Skin epidermis (tissue), 12 donors: Measurements from ENCODE around the gene CRYGS.
"Not testable (repeated sequence)": the region's sequence is repeated elsewhere in the genome, so short reads cannot be mapped to it uniquely, and the experiment has no call there.

Source experiments
- H3K27ac ChIP-seq, 21 experiments: fragments of 200-600 bp; sonication (generic) in 11 of 21; one replicate each; pipeline ENCODE4 v1.5.0; 2020; ENCODE audit warnings: mild to moderate bottlenecking in 3 of 21, inconsistent platforms in 2 of 21, moderate library complexity in 2 of 21
- H3K4me3 ChIP-seq, 7 experiments: fragments of 200-600 bp; sonication (generic) in 2 of 7; one replicate each; pipeline ENCODE4 v1.5.0; 2020; ENCODE audit warnings: inconsistent platforms in 2 of 7, mild to moderate bottlenecking in 2 of 7, moderate library complexity in 1 of 7

CRYGS gene

GRCh38 chr3:186566772-186567071, 22.5 kb upstream of the CRYGS start:
- Histone ChIP-seq H3K27ac (peak overlapping the region; percentile 63 to 96 (median 91)), H3K4me3 (peak overlapping the region; percentile 58 to 95 (median 85))

- no peak overlapping the region for H3K4me3 ChIP-seq
- no peak overlapping the region for H3K27ac ChIP-seq
Observed at GRCh38 chr3:186564586-186564985, 20.4 kb upstream of the CRYGS start.

DNA sequence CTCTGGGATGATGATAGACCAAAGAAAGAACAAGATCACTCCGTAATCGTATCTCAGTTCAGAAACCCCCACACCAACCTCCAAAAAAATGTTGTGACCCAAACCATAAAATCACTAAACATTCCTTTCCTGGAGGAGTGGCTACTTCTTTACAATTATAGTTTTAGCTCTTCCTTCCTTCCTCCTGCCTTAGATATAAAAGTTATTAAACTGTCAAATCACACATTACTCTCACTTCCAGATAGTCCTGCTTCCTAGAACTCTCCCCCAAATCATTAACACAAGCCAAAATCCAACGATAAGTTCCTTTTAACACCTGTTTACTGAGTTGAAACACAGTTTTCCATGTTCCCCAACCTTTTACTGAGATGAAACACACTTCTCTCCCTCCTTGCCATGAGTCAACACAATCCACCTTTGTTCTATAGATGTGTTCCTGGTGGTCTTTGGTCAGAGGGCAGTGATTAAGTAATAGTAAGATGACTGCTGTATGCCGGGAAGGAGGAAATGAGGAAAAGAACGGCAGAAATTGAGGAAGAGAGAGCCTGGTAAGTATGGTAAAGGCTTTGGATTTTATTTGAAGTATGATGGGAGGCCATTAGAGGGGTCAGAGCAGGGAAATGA, 8.3 kb upstream of the CRYGS start:
- no peak overlapping the region for H3K4me3 ChIP-seq
- no peak overlapping the region for H3K27ac ChIP-seq

GRCh38 chr3:186551387-186551786, 7.2 kb upstream of the CRYGS start:
- no peak overlapping the region for H3K27ac ChIP-seq
- H3K4me3 ChIP-seq: no peak overlapping the region

GRCh38 chr3:186549497-186549896, 5.3 kb upstream of the CRYGS start:
- H3K27ac ChIP-seq: no peak overlapping the region
- H3K4me3 ChIP-seq: no peak overlapping the region

DNA sequence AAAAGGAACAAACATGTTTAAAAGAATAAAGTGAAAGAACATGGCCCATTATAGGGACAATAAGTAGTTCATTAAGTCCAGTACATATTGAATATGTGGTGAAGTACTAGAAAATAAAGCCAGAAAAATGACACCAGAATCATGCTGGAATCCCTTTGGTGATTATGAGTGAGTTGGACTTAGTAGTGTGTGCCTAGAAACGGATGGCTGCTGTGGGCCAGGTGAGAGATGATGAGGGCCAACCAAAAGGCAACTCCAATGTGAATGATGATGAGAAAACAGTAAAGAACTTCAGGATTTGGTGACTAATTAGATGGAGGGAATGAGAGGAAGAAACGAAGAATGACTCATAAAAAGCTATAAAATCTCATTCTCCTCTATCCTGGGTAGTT, 3.3 kb downstream of the CRYGS start:
- Histone ChIP-seq H3K4me3 (no peak overlapping the region), H3K27ac (no peak overlapping the region)

DNA sequence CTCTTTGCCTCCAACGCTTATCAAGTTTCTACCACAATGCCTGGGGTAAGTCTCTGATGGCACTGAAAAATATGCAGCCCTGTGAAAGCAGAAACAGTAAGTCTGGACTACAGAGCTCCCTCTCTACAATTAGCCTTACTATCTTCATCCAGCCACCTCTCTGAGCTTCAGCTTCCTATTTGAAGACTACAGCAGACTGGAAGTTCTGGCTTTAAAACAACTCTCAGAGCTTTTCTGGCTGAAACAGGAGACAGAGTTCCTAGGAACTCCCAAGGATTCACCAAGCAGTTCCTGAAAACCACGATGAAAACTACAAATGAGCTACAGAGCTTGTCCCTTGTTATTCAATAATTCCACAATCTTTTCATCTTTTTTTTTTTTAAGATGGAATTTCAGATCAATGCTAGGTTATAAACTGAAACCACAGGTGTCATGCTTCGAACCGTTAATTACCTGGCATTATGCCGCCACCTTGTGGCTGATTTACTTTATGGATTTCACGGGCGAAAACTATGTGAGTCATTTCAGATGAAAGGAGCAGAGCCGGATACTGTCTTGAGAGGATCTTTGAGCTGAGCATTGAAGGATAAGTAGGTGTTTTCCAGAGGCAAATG, 3.9 kb downstream of the CRYGS start:
- Histone ChIP-seq H3K27ac (no peak overlapping the region), H3K4me3 (no peak overlapping the region)

GRCh38 chr3:186538779-186539178, 5.4 kb downstream of the CRYGS start:
- H3K4me3 ChIP-seq: no peak overlapping the region
- no peak overlapping the region for H3K27ac ChIP-seq

DNA sequence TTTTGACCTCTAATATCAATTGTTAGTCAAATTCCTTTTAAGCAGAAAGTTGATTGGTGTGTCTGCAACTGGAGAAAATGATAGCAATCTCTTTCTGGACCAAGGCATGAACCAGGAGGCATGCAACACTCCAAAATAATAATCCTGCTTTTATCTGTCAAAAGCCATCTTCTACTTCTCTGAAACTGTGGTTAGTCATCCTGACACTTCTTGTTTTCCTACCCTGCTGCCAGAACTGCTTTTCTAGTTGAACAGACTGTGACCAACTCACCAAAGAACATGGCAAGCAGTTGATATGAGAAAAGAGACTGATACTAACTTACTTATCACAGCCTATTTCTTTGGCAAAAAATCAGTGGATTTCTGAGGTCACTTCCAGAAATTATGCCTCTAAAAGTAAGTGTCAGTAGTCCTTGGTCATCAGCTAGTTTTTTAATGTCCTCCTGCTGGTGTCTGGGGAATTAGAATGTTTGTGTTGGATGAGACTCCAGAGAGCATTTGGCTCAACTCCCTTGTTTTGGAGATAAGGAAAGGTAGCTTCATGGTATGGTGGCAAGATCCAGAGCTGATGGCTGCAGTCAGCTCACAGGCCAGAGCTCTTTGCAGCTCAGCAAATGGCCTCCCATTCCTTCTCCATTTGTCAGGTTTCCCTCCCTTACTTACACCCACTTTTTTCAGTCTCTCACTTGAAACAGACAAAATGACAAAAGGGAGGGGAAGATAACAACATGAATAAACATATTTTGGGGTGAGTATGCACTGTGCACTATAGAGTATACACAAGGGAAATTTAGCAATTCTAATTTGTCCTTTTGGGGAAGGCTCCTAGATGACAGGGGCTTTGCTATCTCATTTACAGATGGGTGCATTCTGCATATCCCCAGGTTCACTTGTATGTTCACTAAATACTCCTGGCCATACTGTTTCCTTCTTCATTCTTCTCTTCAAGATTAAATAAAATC, 7.0 kb downstream of the CRYGS start:
- Histone ChIP-seq H3K27ac (no peak overlapping the region), H3K4me3 (no peak overlapping the region)

- H3K27ac ChIP-seq: peak overlapping the region in 1 of 21 experiments; percentile 33
Observed at GRCh38 chr3:186534113-186534669, 10.0 kb downstream of the CRYGS start.

DNA sequence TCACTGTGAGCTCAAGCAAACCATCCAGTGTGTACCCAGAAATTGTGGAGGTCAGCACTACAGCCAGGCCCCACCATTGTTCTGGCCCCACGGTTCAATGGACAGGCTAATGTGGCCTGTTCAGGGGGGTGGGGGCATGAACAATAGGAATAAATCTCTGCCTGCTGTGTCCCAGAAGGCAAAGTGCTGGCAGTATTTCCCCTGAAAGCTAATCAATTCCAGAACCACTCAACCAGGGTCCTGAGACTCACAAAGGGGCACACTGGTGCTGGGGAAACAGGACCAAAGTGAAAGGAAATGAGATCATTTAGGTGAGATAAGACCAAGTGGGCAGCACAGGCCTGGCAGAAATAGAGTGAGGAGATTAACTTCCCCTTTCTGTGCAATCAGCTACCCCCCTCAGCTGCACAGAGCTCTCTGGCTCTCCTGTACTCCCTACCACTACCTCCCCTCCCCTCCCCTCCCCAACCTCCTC, 11.5 kb downstream of the CRYGS start:
- no peak overlapping the region for H3K4me3 ChIP-seq
- H3K27ac ChIP-seq: no peak overlapping the region

More at GRCh38 chr3:186534113-186534669, 10.0 kb downstream of the CRYGS start:
- no peak overlapping the region for H3K4me3 ChIP-seq

DNA sequence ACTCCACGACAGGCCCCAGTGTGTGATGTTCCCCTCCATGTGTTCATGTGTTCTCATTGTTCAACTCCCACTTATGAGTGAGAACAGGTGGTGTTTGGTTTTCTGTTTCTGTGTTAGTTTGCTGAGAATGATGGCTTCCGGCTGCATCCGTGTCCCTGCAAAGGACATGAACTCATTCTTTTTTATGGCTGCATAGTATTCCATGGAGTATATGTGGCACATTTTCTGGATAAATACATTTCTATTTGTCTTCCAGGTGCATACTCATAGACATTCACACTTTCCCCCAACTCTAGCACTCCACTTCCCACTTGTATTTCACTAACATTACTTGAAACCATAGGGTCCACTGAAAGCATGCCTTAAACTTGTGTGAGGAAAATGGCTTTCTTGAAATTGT, 12.5 kb downstream of the CRYGS start:
- not testable (repeated sequence) for H3K27ac ChIP-seq, H3K4me3 ChIP-seq

DNA sequence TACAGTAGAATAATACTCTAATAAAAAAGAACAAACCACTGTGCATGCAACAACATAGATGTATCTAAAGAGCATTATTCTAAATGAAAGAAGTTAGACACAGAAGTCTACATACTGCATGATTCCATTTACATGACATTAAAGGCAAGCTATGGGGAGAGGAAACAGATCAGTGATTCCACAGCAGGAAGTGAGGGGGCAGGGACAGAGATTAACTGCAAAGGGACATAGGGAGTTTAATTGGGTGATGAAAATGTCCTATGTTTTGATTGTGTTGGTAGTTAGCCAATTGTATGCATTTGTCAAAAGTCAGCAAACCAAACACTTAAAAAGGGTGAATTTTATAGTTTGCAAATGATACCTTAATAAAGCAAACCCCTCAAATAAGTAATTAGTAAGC, 13.8 kb downstream of the CRYGS start:
- H3K27ac ChIP-seq: no peak overlapping the region
- H3K4me3 ChIP-seq: no peak overlapping the region

- no peak overlapping the region for H3K4me3 ChIP-seq
- H3K27ac ChIP-seq: no peak overlapping the region
Observed at GRCh38 chr3:186529201-186529999, 14.8 kb downstream of the CRYGS start.

- H3K27ac ChIP-seq: no peak overlapping the region
- no peak overlapping the region for H3K4me3 ChIP-seq
Observed at GRCh38 chr3:186526256-186526606, 17.9 kb downstream of the CRYGS start.

DNA sequence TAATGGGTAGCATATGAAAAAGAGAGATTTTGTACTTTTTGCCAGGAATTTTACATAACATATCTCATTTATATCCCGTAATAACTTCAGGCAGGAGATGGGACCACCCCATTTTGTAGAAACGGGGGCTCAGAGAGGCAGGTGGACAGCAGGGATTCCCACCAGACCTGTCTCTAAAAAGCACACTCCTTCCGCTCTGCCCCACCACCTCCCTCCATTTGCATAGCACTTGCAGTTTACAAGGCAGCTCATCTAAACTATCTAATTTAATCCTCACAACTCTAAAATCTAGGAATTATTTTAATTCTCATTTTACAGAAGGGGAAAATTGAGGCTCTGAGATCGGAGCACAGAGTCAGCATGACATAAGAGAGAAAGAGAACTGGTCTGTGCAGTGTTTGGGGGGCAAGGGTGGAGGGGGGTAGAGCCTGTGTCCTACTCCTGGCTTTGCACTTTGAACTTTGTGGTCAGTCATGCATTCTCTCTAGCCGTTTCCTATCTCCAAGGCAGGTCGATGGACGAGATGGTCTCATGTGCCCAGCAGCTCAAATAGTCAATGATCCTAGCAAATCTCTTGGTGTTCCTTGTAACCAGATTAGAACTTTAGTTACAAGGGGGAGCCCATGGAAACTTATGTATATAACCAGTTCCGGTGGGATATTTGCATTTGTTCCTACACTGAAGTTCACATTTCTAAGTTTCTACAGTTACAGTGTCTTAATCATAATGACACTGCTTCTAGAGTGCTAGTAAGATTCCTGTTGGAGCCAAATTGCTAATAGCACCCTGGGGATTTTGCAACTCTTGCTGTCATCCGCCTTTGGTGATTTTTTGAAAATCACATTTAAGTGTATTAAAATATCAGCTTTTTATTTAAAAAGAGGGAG, 18.6 kb downstream of the CRYGS start:
- no peak overlapping the region for H3K27ac ChIP-seq
- H3K4me3 ChIP-seq: no peak overlapping the region

DNA sequence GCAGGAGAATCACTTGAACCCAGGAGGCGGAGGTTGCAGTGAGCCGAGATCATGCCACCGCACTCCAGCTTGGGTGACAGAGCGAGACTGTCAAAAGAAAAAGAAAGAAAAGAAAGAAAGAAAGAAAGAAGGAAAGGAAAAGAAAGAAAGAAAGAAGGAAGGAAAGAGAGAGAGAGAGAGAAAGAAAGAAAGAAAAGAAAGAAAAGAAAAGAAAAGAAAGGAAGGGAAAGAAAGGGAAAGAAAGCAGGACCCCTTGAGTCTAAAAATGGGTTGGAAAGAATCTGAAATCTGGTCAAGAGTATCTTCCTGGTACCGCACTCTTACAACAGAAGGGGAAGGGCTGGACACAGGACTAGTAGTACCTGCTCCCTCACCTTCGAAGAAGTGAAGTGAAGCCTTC, 19.6 kb downstream of the CRYGS start:
- H3K4me3 ChIP-seq: no peak overlapping the region
- no peak overlapping the region for H3K27ac ChIP-seq

DNA sequence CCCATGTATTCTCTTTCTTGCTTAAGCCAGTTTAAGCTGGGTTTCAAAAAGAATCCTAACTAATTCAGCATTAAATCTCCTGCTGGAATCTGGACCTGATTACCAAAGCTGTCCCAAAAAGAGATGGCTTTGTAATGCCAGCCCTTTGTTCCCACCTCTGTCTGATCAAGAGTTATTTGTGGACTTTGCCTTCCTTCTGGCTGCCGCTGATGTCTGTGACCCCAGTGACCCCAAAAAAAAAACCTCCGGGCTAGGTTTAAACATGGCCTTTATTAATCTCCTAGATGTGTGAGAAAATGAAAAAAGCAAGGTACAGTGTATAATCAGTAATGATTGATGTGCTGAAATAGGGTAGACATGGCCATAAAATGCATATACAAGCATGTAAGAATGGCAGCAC, 20.7 kb downstream of the CRYGS start:
- H3K4me3 ChIP-seq: no peak overlapping the region

GRCh38 chr3:186523022-186523421, 21.2 kb downstream of the CRYGS start:
- no peak overlapping the region for H3K4me3 ChIP-seq
- H3K27ac ChIP-seq: no peak overlapping the region

More for the DNA sequence above, 20.7 kb downstream of the CRYGS start:
- H3K27ac ChIP-seq: no peak overlapping the region
